Lower lobe of right lung (tissue), 2 donors: ENCODE data around the gene ADGRG1. TPM values are rescaled to one million over a fixed set of nuclear protein-coding genes. Genes with fewer than 3 reads are reported as not detected.
"Not testable (repeated sequence)": the region's sequence is repeated elsewhere in the genome, so short reads cannot be mapped to it uniquely, and the experiment has no call there.

ENCODE experiments used
- ATAC-seq, 2 donors: fragments of 200-7000 bp; cut with Tn5 transposase; one replicate each; pipeline ENCODE4 v1.9.1; 2020 to 2022; ENCODE audit warnings: mild to moderate bottlenecking in 2 of 2, moderate library complexity in 2 of 2
- DNase-seq: peaks from one replicate; pipeline ENCODE4 v3.0.0-alpha.2; 2020
- H3K27ac ChIP-seq: fragments of 200-600 bp; one replicate; pipeline ENCODE4 v1.8.0; 2022
- H3K27me3 ChIP-seq: fragments of 200-600 bp; one replicate; pipeline ENCODE4 v1.8.0; 2022; ENCODE audit warnings: low read depth
- H3K36me3 ChIP-seq: fragments of 200-600 bp; one replicate; pipeline ENCODE4 v1.8.0; 2022; ENCODE audit warnings: mild to moderate bottlenecking
- H3K4me1 ChIP-seq: fragments of 200-600 bp; one replicate; pipeline ENCODE4 v1.8.0; 2022
- H3K4me3 ChIP-seq: fragments of 200-600 bp; one replicate; pipeline ENCODE4 v1.8.0; 2022; ENCODE audit warnings: mild to moderate bottlenecking
- H3K9me3 ChIP-seq: fragments of 200-600 bp; one replicate; pipeline ENCODE4 v1.8.0; 2022
- intact Hi-C: fragments of 100-400 bp; cut with DNase I; formaldehyde crosslinking; loops from one replicate; pipeline ENCODE4 v1.11.0; 2022
- total RNA-seq: library from RNA; stranded (reverse); fragmentation: NEBNext Ultra II Directional; extraction: Animal tissue kit (Norgen Biotek cat#: 25700); gene quantifications from one replicate; pipeline ENCODE4 v1.2.1, GENCODE V29; 2021
- TF ChIP-seq, protein P1 (sequence below): fragments of 200-600 bp; IDR thresholded peaks from one replicate; pipeline ENCODE4 v1.8.0; 2022; ENCODE audit warnings: antibody characterized with exemption, mild to moderate bottlenecking
- donor health status: DM: no; HTN: yes; CAD: no; lungs with severe emphysema.

ADGRG1 gene
- total RNA-seq, 1 donor from 2014 or later = 37.9 TPM

DNA sequence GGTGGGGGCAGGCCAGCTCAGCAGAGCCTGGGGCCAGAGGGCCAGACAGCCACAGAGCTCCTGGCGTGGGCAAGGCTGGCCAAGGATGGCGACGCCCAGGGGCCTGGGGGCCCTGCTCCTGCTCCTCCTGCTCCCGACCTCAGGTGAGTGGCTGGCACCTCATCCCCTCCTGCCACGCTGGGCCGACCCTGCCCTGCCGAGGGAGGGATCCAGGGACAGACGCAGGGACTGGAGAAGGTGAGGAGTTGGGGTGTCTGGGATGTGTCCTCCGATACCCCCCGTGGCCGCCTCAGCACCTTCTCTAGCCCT is 39.8 kb downstream of the ADGRG1 start, which contains the start of gene ADGRG3:
Gene ADGRG3 (plus strand): TSS at position 44 of the 309 bp plus-strand sequence. CDS start 42 bp downstream, at position 86.
- intact Hi-C loops = no loop called here
- TF ChIP-seq, protein P1, sequence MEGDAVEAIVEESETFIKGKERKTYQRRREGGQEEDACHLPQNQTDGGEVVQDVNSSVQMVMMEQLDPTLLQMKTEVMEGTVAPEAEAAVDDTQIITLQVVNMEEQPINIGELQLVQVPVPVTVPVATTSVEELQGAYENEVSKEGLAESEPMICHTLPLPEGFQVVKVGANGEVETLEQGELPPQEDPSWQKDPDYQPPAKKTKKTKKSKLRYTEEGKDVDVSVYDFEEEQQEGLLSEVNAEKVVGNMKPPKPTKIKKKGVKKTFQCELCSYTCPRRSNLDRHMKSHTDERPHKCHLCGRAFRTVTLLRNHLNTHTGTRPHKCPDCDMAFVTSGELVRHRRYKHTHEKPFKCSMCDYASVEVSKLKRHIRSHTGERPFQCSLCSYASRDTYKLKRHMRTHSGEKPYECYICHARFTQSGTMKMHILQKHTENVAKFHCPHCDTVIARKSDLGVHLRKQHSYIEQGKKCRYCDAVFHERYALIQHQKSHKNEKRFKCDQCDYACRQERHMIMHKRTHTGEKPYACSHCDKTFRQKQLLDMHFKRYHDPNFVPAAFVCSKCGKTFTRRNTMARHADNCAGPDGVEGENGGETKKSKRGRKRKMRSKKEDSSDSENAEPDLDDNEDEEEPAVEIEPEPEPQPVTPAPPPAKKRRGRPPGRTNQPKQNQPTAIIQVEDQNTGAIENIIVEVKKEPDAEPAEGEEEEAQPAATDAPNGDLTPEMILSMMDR = no peak
- H3K9me3 ChIP-seq = no peaks in the 10 kb centered on the region
- DNase-seq (no peak), ATAC-seq (no peak)
- peaks cover 8% of the 10 kb centered on the region for H3K4me1 ChIP-seq
- peaks cover 6% of the 10 kb centered on the region for H3K36me3 ChIP-seq
- H3K4me3 ChIP-seq = no peak within 1 kb of the TSS
- H3K27me3 ChIP-seq = no peaks in the 10 kb centered on the region
- H3K27ac ChIP-seq = peak within 1 kb of the TSS; percentile 41

DNA sequence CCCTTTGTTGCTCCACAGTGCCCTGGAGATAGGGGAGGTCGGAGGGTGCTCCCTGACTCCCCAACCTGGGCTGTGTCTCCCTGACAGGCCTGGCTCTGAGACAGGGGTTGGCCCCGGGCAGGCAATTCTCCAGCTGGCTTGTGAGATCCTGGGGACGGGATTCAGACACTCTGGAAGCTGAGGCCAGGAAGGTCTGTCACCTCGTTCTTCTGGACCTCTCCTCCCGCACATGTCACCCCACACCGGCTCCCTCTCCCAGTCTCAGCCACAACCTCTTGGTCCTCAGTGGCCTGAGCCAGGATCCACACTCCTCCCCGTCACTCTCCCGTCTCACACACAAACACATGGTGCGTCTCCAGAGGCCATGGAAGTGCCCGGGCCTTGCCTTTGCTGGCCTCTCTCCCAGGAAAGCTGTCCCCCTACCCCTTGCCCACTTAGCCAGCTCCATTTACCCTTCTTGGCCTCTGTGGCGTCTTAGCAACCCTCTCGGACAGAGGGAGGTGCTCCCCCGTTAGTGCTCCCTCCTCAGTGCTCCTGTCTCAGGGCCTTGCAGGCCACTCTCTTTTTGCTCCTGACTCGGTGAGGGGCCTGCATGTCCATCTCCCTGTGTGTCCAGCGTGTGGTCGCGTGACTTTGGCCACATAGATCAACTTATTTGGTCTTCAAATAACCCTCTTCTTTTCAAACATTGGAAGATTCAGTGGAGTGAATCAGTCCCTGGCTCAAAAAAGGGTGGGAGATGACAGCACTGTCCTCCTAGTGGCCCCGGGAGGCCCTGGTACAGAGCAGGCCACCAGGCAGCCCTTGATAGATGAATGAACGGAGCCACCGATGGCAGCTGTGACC is 40.4 kb downstream of the ADGRG1 start:
- TF ChIP-seq, protein P1 = no peak
- ATAC-seq = no peak
- DNase-seq = no peak
- no peaks in the 10 kb centered on the region for H3K9me3 ChIP-seq
- intact Hi-C loops = no loop called here
- H3K4me3 ChIP-seq = no peak overlapping the region
- peaks cover 2% of the 10 kb centered on the region for H3K36me3 ChIP-seq
- H3K4me1 ChIP-seq = peaks cover 8% of the 10 kb centered on the region
- H3K27me3 ChIP-seq = no peaks in the 10 kb centered on the region
- H3K27ac ChIP-seq = no peak overlapping the region

DNA sequence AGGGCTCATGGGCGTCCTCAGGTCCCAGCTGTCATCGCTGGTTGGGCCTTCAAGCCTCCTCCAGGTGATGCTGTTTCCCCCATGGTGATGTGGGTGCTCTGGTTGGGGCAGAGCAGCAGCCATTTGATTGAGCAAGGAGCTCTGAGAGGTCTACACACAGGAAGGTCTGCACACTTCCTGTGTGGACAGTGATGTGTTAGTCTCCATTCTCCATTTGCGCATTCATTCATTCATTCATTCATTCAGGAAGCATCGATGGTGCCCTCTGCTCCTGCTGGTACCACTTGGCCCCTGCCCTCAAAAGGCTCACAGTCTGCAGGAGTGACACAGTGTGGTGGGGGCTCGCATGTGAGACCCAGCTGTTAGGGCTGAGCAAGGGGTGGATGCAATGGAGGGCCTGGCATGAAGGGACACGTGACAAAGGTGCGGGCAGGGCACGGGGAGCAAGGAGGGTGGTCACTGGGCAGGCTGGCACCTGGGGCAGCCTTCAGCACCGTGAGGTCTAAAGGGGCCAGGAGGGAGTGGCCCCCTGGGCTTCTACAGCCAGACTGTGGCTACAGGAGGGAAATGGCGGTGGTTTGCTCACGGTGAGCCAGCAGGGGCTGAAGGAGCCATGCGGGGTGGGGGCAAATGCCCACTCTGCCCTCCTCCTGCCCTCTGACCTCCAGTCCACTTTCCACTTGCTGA is 41.2 kb downstream of the ADGRG1 start:
- no peaks in the 10 kb centered on the region for H3K9me3 ChIP-seq
- H3K27me3 ChIP-seq = no peaks in the 10 kb centered on the region
- H3K36me3 ChIP-seq = no peaks in the 10 kb centered on the region
- no peak overlapping the region for H3K27ac ChIP-seq
- ATAC-seq (no peak), DNase-seq (no peak)
- H3K4me3 ChIP-seq = no peak overlapping the region
- peaks cover 8% of the 10 kb centered on the region for H3K4me1 ChIP-seq
- intact Hi-C loops = no loop called here
- TF ChIP-seq, protein P1 = no peak

DNA sequence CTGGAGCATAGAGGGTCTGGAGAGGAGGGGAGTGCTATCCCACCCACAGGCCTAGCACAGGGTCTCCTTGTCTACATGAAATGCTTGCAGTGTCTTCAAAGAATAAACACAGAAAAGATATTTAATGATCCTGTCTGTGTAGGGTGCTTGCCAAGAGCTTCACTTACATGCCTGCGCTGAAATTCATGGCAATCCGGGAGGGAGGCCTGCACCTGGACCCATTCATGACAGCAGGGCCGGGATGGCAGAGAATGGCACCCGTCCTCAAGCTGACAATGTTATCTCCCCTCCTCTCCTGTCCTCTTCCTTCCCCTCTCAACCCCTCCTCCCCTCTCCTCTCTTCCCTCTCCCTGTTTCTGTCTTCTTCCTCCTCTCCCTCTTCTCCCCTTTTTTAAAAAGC is 41.8 kb downstream of the ADGRG1 start:
- Histone ChIP-seq H3K27ac (no peak overlapping the region), H3K27me3 (no peaks in the 10 kb centered on the region), H3K4me3 (no peak overlapping the region), H3K36me3 (no peaks in the 10 kb centered on the region), H3K9me3 (no peaks in the 10 kb centered on the region), H3K4me1 (peaks cover 8% of the 10 kb centered on the region)
- ATAC-seq (no peak), DNase-seq (no peak)
- intact Hi-C loops = no loop called here
- TF ChIP-seq, protein P1 = no peak

DNA sequence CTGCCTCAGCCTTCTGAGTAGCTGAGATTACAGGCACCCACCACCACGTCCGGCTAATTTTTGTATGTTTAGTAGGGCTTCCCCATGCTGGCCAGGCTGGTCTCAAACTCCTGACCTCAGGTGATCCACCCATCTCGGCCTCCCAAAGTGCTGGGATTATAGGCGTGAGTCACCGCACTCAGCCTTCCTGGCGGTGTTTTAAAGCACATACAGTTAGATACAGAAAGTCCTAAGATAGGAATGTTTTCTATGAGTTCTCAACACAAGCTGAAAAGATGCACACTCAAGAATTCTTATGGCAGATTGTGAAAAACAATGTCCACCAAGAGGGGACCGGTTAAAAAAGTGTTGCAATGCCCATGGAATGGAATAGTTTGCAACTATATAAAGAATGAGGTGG is 43.0 kb downstream of the ADGRG1 start:
- H3K27ac ChIP-seq, H3K9me3 ChIP-seq, ATAC-seq, DNase-seq, intact Hi-C loops, H3K36me3 ChIP-seq, H3K4me1 ChIP-seq, H3K27me3 ChIP-seq, H3K4me3 ChIP-seq: not testable (repeated sequence)

DNA sequence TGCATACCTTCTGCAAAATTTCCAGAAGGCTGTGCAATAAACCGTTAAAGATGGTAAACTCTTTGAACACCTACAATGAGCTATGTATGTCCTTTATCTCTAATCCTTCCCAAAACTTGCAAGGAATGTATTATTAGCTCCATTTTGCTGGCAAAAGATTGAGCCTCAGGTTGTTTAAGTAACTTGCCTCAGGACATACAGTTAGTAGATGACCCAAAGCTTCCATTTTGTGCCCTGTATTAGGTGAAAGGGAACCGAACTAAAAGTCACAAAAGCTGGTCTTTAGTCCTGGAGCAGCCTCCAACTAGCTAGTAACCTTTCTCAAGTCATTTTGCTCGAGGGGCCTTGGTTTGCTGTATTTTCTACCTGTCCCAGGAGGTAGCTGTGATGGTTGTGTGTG is 44.0 kb downstream of the ADGRG1 start:
- intact Hi-C loops = no loop called here
- Histone ChIP-seq H3K27me3 (no peaks in the 10 kb centered on the region), H3K27ac (no peak overlapping the region), H3K9me3 (no peaks in the 10 kb centered on the region), H3K4me3 (no peak overlapping the region), H3K4me1 (peaks cover 8% of the 10 kb centered on the region), H3K36me3 (no peaks in the 10 kb centered on the region)
- DNase-seq = no peak
- TF ChIP-seq, protein P1 = no peak
- no peak for ATAC-seq
